Measurements from ENCODE around the gene DYSF.

DYSF gene

GRCh38 chr2:71700041-71700657, 246.8 kb downstream of the DYSF start:
- DNase-seq = peak; percentile 74

- DNase-seq = no peak
Measured at GRCh38 chr2:71700658-71701397, 247.5 kb downstream of the DYSF start.

DNA sequence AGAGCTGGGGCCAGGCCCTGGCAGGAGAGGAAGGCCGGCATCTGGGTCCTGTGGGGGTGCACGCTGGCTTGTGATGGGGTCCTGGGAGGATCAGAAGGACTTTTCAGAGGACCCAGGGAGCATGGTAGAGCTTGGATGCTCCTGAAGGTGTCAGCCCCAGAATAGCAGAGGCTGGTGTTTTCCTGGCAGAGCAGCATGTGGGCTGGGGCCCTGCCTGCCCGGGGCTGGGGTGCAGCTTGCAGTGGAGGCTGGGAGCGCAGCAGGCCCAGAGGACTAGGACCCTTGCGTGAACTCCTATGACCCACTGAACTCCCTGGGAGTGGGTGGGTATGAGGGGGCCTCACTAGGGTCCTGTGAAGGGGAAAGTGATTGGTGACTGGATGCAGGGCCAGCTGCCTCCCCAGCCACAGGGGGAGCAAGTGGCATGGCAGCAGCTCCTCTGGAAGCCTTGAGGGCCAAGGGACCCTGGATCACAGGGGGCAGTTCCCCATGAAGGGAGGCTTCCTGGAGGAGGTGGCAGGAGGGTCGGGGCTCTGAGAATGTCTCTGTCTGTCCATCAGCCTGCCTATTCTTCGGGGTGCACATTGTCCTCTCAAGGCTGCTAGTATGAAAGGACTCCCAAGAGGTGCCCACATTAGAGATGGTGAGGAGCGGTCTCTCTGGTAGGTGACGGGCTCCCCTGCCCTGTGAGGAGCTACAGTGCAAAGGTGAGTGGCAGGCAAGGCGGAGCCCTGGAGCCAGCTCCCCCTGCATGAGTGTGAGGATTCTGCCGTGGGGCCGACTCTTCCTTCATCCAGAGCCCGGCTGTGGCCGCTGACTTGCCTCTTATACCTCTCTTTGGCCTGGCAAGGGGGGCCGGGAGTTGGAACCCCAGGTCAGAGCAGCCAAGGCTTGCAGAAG, 249.0 kb downstream of the DYSF start:
- no peak for DNase-seq

DNA sequence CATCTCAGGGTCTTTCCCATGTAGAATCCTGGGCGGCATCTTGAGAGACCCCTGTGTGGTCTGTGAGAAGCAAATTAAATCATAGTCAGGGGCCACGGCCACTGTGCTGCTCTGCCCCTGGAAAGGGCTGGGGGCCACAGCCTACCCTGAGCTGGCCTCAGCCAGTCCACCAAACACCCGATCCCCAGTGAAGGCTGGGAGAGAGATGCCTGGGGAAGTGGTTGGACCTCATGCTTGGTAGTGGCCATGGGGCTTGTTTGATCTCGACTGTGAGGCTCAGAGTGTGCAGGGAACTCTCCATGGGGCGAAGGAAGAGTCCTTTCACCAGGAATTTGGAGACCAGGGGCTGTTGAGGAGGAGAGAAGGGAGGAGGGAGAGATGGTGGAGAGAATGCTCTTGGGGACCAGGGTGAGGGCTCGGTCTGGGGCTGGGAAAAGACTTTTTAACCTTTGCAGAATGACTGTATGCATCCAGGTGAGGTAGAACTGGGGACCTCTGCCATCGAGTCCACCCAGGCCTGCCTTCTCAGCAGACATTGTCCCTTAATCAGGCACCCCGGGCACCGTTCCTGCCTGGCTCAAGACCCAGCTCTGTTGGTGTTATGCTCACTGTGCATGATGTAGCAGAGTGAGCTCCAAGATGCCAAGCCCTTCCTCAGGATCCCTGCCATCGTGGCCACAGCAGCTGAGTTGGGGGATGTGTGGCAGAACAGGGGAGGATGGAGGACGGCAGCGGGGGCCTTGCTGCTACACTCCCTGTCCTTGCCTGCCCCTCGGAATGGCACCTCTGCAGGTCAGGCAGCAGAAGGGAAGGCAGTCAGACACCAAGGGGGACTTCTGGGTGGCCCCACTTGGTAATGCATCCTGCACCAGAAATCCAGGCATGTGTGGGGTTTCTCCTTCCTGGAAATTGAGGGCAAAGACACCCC, 249.9 kb downstream of the DYSF start:
- DNase-seq = no peak

DNA sequence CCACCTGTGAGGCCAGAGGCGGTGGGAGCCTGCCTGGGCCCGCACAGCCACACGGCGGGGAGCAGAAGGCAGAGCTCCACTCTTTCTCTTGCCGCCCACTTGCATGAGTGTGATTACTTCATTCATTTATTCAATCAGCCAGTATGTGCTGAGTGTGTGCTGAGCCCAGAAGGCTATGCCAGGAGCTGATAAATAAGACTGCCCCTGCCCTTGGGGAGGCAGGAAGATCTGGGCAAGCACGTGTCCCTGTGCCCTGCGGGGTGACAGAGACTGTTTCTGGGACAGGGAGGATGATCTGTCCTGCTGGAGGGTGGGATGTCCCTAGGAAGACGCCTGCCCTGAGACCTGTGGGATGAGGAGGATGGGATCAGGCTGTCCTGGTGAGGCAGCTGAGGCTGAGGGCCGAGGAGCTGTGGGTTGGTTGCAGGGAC, 250.8 kb downstream of the DYSF start:
- DNase-seq = no peak

GRCh38 chr2:71704688-71705087, 251.3 kb downstream of the DYSF start:
- no peak for DNase-seq

DNA sequence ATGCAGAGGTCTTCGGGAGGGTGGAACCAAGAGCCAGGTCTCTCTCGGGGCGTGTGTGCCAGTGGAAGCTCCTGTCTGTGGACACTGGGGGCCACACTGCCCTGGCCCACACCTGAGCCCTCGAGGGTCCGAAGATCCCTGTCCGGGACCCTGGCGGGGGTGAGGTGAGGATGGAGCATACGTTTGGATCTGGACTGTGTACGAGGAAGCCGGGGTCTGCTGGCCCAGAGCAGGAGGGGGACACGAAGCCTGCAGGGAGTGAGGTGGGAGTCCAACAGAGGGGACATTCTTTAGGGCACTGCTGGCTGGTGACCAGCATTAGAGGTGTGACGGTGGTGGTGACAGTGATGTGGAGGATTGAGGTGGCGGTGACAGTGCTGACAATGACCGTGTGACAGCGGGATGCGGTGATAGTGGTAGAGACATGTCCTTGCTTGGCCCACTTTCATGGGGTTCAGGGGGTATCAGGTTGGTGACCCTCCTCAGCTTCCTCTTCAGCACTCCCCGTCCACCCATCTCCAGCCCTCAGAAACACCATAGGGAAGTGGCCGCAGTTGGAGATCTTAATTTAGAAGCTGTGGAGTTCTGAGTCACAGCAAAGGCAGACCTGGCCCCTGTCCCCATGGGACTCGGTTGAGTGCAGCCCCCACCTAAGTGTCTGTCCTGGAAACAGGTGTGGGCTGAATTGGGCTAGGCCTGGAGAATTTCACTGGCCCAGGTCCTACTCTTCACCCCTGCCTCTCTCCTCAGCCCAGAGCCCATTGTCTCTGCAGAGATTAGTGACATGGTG, 252.0 kb downstream of the DYSF start:
- DNase-seq = no peak

GRCh38 chr2:71706121-71706520, 252.8 kb downstream of the DYSF start:
- no peak for DNase-seq

DNA sequence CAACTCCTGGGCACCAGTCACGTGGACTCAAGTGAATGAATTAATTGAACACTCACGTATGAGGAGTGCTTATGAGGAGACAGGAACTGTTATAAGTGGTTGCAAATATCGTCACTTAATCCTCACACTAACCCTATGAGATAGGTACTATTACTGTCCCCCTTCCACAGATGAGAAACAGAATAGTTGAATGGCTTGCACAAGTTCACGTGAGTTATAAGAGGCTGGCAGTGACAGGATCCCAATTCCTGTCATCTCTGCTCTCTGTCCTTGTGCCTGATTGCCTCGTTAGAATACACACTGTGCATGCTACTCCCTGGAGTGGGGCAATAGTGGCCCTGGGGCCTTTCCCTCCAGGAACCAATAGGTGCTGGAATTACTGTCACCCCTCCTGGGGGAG, 253.5 kb downstream of the DYSF start:
- peak; percentile 34 for DNase-seq

GRCh38 chr2:71710367-71711132, 257.2 kb downstream of the DYSF start:
- no peak for DNase-seq

DNA sequence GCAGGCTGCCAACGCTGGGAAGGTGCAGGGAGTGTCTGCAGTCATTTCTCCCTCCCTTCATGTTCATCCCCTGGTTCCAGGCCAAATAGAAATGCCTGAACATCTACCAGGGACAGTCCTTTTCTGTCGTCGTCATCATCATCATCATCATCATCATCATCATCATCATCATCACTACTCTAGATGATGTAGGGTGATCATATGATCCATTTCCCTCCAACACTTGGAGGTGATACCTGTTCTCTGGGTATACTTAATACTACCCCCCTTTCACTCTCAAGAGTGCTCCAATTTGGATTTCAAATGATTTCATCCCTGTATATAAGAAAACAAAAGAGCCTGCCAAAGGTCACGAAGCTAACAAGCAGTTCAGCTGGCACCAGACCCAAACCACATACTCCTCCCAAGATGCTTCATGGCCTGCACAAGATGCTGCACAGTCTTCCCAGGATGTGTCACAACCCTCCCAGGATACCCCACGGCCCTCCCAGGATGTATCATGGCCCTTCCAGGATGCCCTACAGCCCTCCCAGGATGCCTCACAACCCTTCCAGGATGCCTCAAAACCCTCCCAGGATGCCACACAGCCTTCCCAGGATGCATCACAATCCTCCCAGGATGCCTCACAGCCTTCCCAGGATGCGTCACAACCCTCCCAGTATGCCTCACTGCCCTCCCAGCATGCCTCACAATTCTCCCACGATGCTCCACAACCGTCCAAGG, 257.9 kb downstream of the DYSF start:
- DNase-seq = peak; percentile 6

DNA sequence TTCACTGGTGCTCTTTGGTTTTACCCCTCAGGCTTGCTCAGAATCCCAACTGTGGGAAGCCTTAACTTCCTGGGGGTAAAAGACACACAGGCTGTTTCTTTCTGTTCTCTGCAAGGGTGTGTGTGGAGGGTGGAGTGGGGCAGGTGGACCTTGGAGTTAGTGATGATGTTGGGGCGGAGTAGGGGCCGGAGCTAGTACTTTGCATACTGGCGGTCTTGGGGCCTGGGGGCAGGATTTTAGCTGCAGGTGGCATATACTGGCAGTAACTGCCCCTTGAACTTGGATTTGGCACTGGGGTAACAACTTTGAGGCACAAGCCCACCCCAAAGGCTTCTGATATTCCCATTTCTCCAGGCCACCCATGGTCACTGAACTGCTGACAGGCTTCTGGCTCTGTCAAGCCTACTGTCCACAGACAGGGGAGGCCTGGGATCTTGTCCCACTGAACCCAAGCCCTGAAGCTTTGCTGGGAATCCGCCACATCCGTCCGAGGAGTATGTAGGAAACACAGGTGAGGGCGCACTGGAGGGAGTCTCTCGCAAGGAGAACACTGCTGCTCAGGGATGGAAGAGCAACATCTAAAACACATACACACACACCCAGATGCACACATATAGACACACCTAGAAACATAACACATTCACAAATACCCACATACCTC, 258.9 kb downstream of the DYSF start:
- no peak for DNase-seq

GRCh38 chr2:71713581-71714580, 260.5 kb downstream of the DYSF start:
- DNase-seq = no peak

DNA sequence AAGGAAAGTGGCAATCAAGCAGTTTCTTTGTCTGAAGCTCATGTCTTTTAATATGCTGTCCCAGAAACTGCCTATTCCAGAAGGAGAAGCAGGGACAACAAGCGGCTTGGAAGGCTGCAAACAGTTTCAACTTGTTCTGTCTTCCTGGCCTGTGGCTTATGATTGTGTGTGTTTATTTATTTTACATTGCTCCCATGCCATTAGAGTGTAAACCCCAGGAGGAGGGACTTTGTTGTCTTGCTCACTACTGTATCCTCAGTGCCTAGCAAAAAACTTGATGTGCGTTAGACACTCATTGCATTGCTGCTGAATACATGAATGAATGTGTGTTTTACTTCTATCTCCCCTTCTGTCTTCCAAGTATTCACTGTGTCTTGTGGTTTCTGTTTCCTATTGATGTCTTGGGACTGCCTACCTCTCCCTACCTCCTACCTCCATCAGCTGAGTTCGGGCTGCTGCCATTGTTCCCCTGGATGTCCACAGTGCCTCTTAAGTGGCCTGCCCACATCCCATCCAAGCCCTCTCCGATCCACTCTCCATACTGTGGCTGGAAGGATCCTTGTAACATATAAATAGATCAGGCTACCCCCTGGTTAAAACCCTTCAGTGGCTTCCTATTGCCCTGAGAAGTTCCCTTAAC, 261.4 kb downstream of the DYSF start:
- no peak for DNase-seq

GRCh38 chr2:71715241-71715750, 261.9 kb downstream of the DYSF start:
- no peak for DNase-seq

- no peak for DNase-seq
Measured at GRCh38 chr2:71715951-71716696, 262.8 kb downstream of the DYSF start.

All from DMS79 (cell line).